AG04449 (cell line): Measurements from ENCODE around the gene MGAT4A.

ENCODE experiments used
- CTCF ChIA-PET: fragments of 350-600 bp; formaldehyde crosslinking; extraction: SDS; loops from one replicate; lab custom pipeline; 2021; ENCODE audit warnings: antibody characterized with exemption; lab: Yijun Ruan, JAX
- POLR2A ChIA-PET: fragments of 400-600, 350-600 bp; formaldehyde crosslinking; extraction: SDS; loops from one replicate; lab custom pipeline; 2020; ENCODE audit warnings: antibody characterized with exemption, inconsistent platforms; lab: Yijun Ruan, JAX
- DNase-seq: peaks from one replicate; pipeline ENCODE4 v3.0.0-alpha.2; 2010; ENCODE audit warnings: low read depth, low spot score
- H3K4me3 ChIP-seq: 2 replicates; pipeline ENCODE4 v1.5.1; 2011; ENCODE audit warnings: low read depth, mild to moderate bottlenecking, control low read depth, low read length
- TF ChIP-seq, protein P1 (sequence below): IDR thresholded peaks from one replicate; pipeline ENCODE4 v1.5.1; 2011; ENCODE audit warnings: mild to moderate bottlenecking, moderate library complexity, low read length, control low read depth, inconsistent platforms; ENCODE audit not compliant: insufficient read depth; ENCODE audit errors: missing control alignments

Gene MGAT4A

DNA sequence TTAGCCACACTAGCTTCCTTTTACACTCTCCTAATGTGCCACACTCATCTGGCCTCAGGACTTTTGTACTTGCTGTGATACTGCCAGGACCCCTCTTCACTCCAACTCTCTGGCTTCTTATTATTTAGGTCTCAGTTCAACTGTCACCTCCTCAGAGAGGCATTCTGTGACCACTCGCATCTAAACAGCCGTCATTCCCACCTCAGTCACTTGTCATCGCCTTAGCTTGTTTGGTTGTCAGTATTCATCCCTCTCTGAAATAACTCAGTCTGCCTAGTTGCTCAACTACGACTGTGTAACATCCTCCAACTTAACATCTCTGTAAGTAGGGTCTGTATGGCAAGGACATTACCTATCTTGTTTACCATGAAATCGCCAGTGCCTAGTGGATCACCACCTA lies 27.2 kb downstream of the MGAT4A start:
- ChIA-PET CTCF (no interaction called here), POLR2A (no interaction called here)
- no peak overlapping the region for H3K4me3 ChIP-seq
- TF ChIP-seq, protein P1, sequence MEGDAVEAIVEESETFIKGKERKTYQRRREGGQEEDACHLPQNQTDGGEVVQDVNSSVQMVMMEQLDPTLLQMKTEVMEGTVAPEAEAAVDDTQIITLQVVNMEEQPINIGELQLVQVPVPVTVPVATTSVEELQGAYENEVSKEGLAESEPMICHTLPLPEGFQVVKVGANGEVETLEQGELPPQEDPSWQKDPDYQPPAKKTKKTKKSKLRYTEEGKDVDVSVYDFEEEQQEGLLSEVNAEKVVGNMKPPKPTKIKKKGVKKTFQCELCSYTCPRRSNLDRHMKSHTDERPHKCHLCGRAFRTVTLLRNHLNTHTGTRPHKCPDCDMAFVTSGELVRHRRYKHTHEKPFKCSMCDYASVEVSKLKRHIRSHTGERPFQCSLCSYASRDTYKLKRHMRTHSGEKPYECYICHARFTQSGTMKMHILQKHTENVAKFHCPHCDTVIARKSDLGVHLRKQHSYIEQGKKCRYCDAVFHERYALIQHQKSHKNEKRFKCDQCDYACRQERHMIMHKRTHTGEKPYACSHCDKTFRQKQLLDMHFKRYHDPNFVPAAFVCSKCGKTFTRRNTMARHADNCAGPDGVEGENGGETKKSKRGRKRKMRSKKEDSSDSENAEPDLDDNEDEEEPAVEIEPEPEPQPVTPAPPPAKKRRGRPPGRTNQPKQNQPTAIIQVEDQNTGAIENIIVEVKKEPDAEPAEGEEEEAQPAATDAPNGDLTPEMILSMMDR, result no peak
- no peak for DNase-seq

DNA sequence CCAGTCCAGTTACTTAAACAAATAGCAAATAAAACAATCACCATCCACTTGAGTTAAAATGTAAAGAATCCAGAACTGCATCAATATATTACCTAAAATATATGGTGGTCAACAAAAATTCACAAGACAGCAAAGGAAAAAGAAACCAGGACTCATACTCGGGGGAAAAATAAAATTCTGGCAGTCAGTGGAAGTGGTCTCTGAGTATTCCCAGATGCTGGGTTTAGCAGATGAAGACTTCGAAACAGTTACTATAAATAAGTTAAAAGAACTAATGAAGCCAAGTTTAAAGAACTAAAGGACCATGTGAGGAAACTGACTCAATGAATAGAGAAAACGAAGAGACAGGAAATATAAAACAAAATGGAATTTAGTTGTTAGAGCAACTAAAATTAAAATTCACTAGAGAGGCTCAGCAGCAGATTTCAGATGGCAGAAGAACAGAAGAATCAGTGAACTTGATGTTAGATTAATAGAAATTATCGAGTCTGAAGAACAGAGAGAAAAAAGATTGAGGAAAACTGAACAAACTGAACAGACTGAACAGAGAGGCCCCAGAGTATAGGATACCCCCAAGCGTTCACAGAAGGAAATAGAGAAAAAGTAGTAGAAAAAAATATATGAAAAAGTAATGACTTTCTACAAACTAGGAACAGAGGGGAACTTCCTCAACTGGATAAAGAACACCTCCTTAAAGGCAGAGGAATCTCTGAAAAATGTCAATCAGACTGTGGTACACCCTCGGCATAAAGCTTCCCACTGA lies 27.9 kb downstream of the MGAT4A start:
- POLR2A ChIA-PET, result no interaction called here
- TF ChIP-seq, protein P1, result no peak
- CTCF ChIA-PET, result no interaction called here
- H3K4me3 ChIP-seq, result no peak overlapping the region
- DNase-seq, result no peak

DNA sequence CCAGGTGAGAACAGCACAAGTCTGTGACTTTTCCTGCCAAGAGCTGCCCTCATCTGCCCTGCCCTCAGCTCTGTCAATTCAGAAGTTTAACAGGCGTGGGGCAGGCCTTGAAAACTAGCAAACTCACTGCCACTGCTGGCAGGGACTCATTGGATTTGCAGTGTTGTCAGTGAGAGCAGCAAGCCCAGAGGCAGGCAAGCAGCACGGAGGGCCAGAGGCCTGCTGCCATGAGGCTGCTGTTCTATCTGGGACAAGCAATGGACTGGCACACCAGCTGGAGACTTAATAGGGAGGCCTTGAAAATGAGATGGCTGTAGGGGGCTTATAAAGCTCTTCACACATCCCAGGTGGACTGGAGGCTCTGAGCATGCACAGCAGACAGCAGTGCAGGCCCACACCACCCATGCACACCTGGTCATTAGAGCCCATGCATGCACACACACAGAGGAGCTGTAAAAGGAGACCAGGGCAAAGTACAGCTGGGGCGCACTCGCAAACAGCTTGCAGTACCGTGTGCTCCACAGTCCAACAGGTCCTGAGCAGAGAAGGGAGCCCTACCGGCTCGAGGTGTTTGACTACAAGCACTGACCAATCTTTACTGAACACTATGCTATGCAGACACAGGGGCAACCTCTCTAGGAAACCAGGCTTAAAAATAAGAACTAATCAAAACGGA lies 28.7 kb downstream of the MGAT4A start:
- CTCF ChIA-PET, result no interaction called here
- POLR2A ChIA-PET, result no interaction called here
- TF ChIP-seq, protein P1, result no peak
- H3K4me3 ChIP-seq, result no peak overlapping the region
- DNase-seq, result no peak

DNA sequence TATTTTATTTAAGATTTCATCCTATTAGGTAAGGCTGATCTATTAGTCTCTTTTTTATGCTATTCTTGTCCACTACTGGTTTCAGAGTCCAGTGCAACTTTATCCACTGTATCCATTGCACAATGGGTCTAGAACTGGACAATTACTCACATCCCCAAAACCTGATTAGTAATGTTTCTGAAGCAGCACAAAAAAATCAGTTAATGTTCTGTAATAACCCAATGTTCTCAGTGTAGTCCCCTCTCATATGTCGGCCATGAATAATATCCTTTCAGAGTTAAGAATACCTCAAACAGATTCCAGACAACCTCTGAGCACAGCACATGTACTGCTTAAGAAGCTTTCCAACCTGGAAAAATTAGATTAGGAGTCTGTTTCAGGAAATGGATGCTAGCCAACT lies 29.7 kb downstream of the MGAT4A start:
- no peak overlapping the region for H3K4me3 ChIP-seq
- TF ChIP-seq, protein P1, result no peak
- POLR2A ChIA-PET, result no interaction called here
- CTCF ChIA-PET, result no interaction called here
- DNase-seq, result no peak

DNA sequence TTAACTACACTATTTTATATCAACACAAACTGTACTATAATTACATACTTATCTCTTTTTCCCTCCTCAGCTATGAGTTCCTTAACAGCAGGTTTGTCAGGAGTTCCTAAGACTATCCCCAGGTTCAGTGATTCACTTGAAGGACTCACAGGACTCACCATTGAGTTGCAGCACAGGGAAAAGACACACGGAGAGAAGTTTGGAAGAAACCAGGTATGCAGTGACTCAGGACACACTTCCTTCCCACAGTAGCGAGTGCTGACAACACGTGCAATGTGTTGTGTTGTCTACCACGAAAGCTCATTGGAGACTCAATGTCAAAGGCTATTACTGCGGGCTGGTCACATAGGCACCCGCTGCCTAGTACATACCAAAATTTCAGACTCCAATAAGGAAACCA lies 32.0 kb downstream of the MGAT4A start:
- no peak overlapping the region for H3K4me3 ChIP-seq
- DNase-seq, result no peak
- TF ChIP-seq, protein P1, result no peak
- CTCF ChIA-PET, result interaction anchor here (1.3 kb wide), 1 partner anchor 368 kb away, joined by 3 read pairs; no protein-coding TSS in a partner anchor
- POLR2A ChIA-PET, result no interaction called here

DNA sequence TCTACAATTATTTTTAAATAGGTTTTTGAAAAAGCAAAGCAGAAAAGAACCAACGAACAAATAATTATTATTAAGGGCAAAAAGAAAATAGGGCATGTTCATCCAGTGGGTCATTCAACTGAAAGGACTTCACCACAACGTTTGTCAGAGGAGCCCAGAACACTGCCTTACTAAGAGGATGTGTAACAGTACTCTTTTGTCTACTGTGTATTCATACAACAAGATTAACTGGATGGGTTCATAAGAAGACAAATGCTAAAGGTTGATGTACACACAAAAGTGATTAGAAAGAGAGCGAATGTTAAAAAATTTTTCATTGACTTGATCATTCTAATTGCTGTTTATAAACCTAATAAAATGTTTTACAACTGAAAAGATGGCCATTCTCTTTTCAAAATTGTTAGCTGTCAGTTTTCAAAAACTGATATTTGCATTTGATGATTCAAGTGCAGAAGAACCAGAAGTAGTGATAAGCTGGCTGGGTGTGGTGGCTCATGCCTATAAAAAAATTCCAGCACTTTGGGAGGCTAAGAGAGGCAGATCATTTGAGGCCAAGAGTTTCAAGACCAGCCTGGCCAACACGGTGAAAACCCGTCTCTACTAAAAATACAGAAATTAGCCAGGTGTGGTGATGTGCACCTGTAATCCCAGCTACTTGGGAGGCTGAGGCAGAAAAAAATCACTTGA lies 33.1 kb downstream of the MGAT4A start:
- ChIA-PET CTCF (no interaction called here), POLR2A (no interaction called here)
- H3K4me3 ChIP-seq, result no peak overlapping the region
- DNase-seq, result no peak
- TF ChIP-seq, protein P1, result no peak
